ENCODE measurements around the gene FAM120A. TPM values are rescaled to one million over a fixed set of nuclear protein-coding genes. Genes with fewer than 3 reads are reported as not detected.

Gene FAM120A
- total and polyA plus RNA-seq, 9 of the 15 experiments (the other 6 are each of a cell fraction or from before 2014, with no cell fraction given): 8.7 to 71.0 (median 42.2) TPM

- TF ChIP-seq TFAP4 (CRISPR knock-in tag; IDR thresholded peaks at IDR 0.05; ENCODE audit: borderline replicate concordance): peak; percentile 86
- 0 out of 2 replicates have a peak, but pooled peaks have one; percentile 16 for TF ChIP-seq E2F3 (CRISPR knock-in tag; IDR thresholded peaks at IDR 0.05)
- TF ChIP-seq DEAF1 (CRISPR knock-in tag; IDR thresholded peaks at IDR 0.05): no peak
- TF ChIP-seq SRSF3 (IDR thresholded peaks at IDR 0.05; ENCODE audit: insufficient read depth, low read length): no peak
- no peak for TF ChIP-seq ZNF3 (CRISPR knock-in tag; IDR thresholded peaks at IDR 0.05)
- no peak for TF ChIP-seq POLR3A (IDR thresholded peaks at IDR 0.05; ENCODE audit: borderline replicate concordance, extremely low read depth, insufficient read depth, insufficient read length)
- no peak for TF ChIP-seq FUS (optimal IDR thresholded peaks at IDR 0.05; ENCODE audit: low read depth, low read length)
- peak; percentile 20 to 42; a peak in 3 of 4 replicates for TF ChIP-seq MAZ (CRISPR knock-in tag; conservative IDR thresholded peaks at IDR 0.05 in 1 of 2, IDR thresholded peaks at IDR 0.05 in 1 of 2)
- no peak for TF ChIP-seq RNF219 (CRISPR knock-in tag; IDR thresholded peaks at IDR 0.05)
- TF ChIP-seq BRCA1 (IDR thresholded peaks at IDR 0.05): no peak
- TF ChIP-seq BRCA1 (CRISPR knock-in tag; IDR thresholded peaks at IDR 0.05): no peak
- TF ChIP-seq CCNT2 (IDR thresholded peaks at IDR 0.05; ENCODE audit: borderline replicate concordance, extremely low read depth, insufficient read length, low read depth, low read length): no peak
- no peak for TF ChIP-seq ARID2 (IDR thresholded peaks at IDR 0.05)
- peak; percentile 68; the same call in 1 of the 2 replicates for TF ChIP-seq ZNF311 (CRISPR knock-in tag; IDR thresholded peaks at IDR 0.05)
- TF ChIP-seq ZBED1 (IDR thresholded peaks at IDR 0.05): no peak
- TF ChIP-seq SP2 (IDR thresholded peaks at IDR 0.05; ENCODE audit: extremely low read depth, low read depth, low read length, poor library complexity, severe bottlenecking): peak; percentile 72
- TF ChIP-seq ZEB2 (IDR thresholded peaks at IDR 0.05): no peak
- peak; percentile 61 for TF ChIP-seq POLR2G (IDR thresholded peaks at IDR 0.05; ENCODE audit: low read depth, low read length)
- TF ChIP-seq E2F6 (IDR thresholded peaks at IDR 0.05; ENCODE audit: borderline replicate concordance in 1 of 2, extremely low read depth in 1 of 2, insufficient read depth in 1 of 2, insufficient read length in 1 of 2, low read depth in 1 of 2, low read length in 1 of 2, poor library complexity in 1 of 2, severe bottlenecking in 1 of 2): peak in 1 of 2 experiments; percentile 14
- no peak for TF ChIP-seq GATAD2B (IDR thresholded peaks at IDR 0.05; ENCODE audit: borderline replicate concordance)
- no peak for TF ChIP-seq CHD4 (IDR thresholded peaks at IDR 0.05; ENCODE audit: insufficient read depth, insufficient replicate concordance, low read depth, low read length, poor library complexity, severe bottlenecking)
These were observed 1.8 kb downstream of the FAM120A start, which contains the start of gene FAM120AOS (continued) for GRCh38 chr9:93453047-93453914.
